Type B pancreatic cell (in vitro differentiated cells): Measurements from ENCODE around the gene DAB2IP. TPM values are rescaled to one million over a fixed set of nuclear protein-coding genes. Genes with fewer than 3 reads are reported as not detected.
A peak's percentile ranks its signal among the peaks of the same experiment; 100 is the strongest.

Source experiments
- DNase-seq: peaks from one replicate; pipeline ENCODE4 v3.0.0; 2021; ENCODE audit warnings: mixed read lengths; ENCODE audit not compliant: unreplicated experiment; ENCODE audit errors: extremely low spot score
- H3K27ac Mint-ChIP-seq: 2 replicates; pipeline ENCODE4 v1.8.0; 2021; ENCODE audit warnings: mild to moderate bottlenecking, mixed read lengths
- H3K27me3 Mint-ChIP-seq: 2 replicates; pipeline ENCODE4 v1.8.0; 2021; ENCODE audit warnings: mixed read lengths
- H3K36me3 Mint-ChIP-seq: 2 replicates; pipeline ENCODE4 v1.8.0; 2021; ENCODE audit warnings: mixed read lengths
- H3K4me1 Mint-ChIP-seq: one replicate; pipeline ENCODE4 v1.8.0; 2021; ENCODE audit warnings: mixed read lengths; ENCODE audit not compliant: unreplicated experiment
- H3K4me3 Mint-ChIP-seq: 2 replicates; pipeline ENCODE4 v1.8.0; 2021; ENCODE audit warnings: mild to moderate bottlenecking, mixed read lengths
- H3K9me3 Mint-ChIP-seq: 2 replicates; pipeline ENCODE4 v1.8.0; 2021; ENCODE audit warnings: mixed read lengths
- total RNA-seq: library from RNA; stranded (reverse); gene quantifications from 2 replicates; pipeline ENCODE4 v1.2.1, GENCODE V29; 2021; ENCODE audit warnings: low replicate concordance
- TF ChIP-seq, protein P1 (sequence below): fragments of 200-600 bp; sonication (generic); conservative IDR thresholded peaks from 2 replicates; pipeline ENCODE4 v1.5.0; 2021; ENCODE audit warnings: antibody characterized with exemption, mild to moderate bottlenecking

Gene DAB2IP
- total RNA-seq, 1 donor from 2014 or later = 57.2 TPM

DNA sequence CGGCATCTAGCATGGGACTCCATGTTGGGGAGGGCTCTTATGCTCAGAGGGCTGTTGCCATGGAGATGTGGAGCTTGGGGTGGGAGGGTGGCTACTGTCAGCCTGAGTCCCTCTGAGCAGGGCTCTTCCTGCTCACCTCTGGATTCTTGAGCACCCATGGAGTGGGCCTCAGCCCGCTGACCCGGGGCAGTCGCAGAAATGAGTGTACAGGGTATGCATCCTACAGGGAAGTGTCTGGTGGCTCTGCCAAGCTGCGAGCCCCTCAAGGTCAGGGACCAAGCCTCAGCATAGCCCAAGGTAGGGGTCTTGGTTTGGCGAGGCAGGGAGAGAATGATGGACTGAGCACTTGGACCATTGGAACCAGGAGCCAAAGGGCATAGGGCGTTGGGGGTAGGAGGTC, 104.1 kb downstream of the DAB2IP start:
- H3K27ac Mint-ChIP-seq = peak overlapping the region; percentile 48
- DNase-seq = no peak
- peaks cover 4% of the 10 kb centered on the region for H3K36me3 Mint-ChIP-seq
- no peaks in the 10 kb centered on the region for H3K9me3 Mint-ChIP-seq
- no peaks in the 10 kb centered on the region for H3K27me3 Mint-ChIP-seq
- H3K4me3 Mint-ChIP-seq = no peak overlapping the region
- peaks cover 11% of the 10 kb centered on the region for H3K4me1 Mint-ChIP-seq
- TF ChIP-seq, protein P1, sequence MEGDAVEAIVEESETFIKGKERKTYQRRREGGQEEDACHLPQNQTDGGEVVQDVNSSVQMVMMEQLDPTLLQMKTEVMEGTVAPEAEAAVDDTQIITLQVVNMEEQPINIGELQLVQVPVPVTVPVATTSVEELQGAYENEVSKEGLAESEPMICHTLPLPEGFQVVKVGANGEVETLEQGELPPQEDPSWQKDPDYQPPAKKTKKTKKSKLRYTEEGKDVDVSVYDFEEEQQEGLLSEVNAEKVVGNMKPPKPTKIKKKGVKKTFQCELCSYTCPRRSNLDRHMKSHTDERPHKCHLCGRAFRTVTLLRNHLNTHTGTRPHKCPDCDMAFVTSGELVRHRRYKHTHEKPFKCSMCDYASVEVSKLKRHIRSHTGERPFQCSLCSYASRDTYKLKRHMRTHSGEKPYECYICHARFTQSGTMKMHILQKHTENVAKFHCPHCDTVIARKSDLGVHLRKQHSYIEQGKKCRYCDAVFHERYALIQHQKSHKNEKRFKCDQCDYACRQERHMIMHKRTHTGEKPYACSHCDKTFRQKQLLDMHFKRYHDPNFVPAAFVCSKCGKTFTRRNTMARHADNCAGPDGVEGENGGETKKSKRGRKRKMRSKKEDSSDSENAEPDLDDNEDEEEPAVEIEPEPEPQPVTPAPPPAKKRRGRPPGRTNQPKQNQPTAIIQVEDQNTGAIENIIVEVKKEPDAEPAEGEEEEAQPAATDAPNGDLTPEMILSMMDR = no peak

DNA sequence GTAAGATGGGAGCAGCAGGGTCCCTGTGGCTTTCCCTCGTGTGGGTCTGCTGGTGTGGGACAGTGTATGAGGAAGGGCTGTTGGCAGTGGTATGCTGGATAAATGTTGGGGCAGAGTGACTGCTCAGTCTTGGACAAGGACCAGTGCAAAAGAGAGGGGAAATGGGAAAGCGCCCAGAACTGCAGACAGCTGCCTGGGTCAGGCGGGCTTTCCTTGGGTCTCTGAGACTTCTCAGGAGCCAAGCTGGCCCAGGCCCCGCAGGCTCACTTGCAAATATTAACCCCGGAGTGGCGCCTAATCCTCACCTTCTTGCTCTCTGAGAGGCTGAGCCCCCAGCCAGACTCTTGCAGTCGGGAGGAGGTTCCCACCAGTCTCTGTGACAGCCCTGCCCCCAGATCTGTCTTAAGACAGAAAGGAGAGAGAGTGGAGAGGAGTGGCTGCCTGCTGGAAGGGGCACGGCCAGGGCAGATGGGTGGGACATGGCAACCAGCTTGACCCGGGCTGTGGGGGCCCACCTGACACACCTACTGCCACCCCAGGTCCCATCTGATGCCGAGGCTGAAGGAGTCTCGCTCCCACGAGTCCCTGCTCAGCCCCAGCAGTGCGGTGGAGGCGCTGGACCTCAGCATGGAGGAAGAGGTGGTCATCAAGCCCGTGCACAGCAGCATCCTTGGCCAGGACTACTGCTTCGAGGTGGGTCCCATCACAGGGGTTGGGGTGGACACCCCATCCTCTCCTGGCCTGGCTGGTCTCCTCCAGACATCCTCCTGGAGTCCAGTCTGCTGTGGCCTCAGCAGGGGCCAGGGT, 105.2 kb downstream of the DAB2IP start:
- H3K9me3 Mint-ChIP-seq = no peaks in the 10 kb centered on the region
- no peak for DNase-seq
- H3K36me3 Mint-ChIP-seq = peaks cover 4% of the 10 kb centered on the region
- H3K4me3 Mint-ChIP-seq = no peak overlapping the region
- no peak overlapping the region for H3K27ac Mint-ChIP-seq
- no peaks in the 10 kb centered on the region for H3K27me3 Mint-ChIP-seq
- H3K4me1 Mint-ChIP-seq = peaks cover 4% of the 10 kb centered on the region
- TF ChIP-seq, protein P1 = no peak

DNA sequence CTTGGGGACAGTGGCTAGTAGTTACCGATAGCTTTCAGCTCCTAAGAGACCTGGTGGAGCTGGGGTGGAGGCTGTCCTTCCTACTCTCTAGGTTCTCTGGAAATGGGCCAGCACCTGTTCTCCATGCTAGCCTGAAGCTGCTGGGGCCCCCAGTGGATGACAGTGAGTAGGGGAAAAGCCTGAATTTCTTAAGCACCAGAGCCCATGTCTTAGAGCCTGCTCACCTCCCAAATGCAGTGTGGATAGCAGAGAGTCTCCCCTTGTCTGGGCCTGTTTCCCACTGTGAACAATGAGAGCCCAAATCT, 105.8 kb downstream of the DAB2IP start:
- no peaks in the 10 kb centered on the region for H3K4me1 Mint-ChIP-seq
- H3K27ac Mint-ChIP-seq = no peak overlapping the region
- H3K27me3 Mint-ChIP-seq = no peaks in the 10 kb centered on the region
- TF ChIP-seq, protein P1 = no peak
- H3K9me3 Mint-ChIP-seq = no peaks in the 10 kb centered on the region
- no peak for DNase-seq
- peaks cover 4% of the 10 kb centered on the region for H3K36me3 Mint-ChIP-seq
- no peak overlapping the region for H3K4me3 Mint-ChIP-seq

DNA sequence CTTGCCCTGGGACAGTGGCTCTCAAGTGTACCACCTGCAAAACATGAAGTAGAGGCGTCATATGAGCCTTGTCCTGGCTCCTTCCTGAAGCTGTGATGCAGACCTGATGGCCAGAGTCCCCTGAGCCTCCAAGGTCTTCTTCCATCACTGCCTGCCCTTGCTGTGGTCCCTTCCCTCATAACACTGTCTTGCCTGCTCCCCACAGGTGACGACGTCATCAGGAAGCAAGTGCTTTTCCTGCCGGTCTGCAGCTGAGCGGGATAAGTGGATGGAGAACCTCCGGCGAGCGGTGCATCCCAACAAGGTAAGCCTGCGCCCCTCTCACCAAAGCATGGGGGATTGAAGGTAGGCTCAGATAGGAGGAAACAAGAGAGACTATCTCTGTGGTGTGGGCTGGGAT, 107.3 kb downstream of the DAB2IP start:
- H3K4me3 Mint-ChIP-seq = no peak overlapping the region
- no peaks in the 10 kb centered on the region for H3K27me3 Mint-ChIP-seq
- TF ChIP-seq, protein P1 = no peak
- H3K9me3 Mint-ChIP-seq = no peaks in the 10 kb centered on the region
- DNase-seq = no peak
- H3K36me3 Mint-ChIP-seq = peaks cover 4% of the 10 kb centered on the region
- no peak overlapping the region for H3K27ac Mint-ChIP-seq
- H3K4me1 Mint-ChIP-seq = no peaks in the 10 kb centered on the region

- TF ChIP-seq, protein P1 = no peak
- DNase-seq = no peak
- no peaks in the 10 kb centered on the region for H3K4me1 Mint-ChIP-seq
- no peak overlapping the region for H3K27ac Mint-ChIP-seq
- H3K36me3 Mint-ChIP-seq = peaks cover 4% of the 10 kb centered on the region
- no peak overlapping the region for H3K4me3 Mint-ChIP-seq
- H3K27me3 Mint-ChIP-seq = no peaks in the 10 kb centered on the region
- H3K9me3 Mint-ChIP-seq = no peaks in the 10 kb centered on the region
These were observed 108.6 kb downstream of the DAB2IP start for GRCh38 chr9:121759996-121760395.
